ENCODE results near the gene PSMD10. TPM values are rescaled to one million over a fixed set of nuclear protein-coding genes. Genes with fewer than 3 reads are reported as not detected.

Gene PSMD10
- total RNA-seq, 1 donor from 2014 or later, result 99.5 TPM

GRCh38 chrX:108059801-108060200, 31.5 kb downstream of the PSMD10 start:
- H3K9me3 Mint-ChIP-seq, result no peaks in the 10 kb centered on the region
- H3K27ac Mint-ChIP-seq (ENCODE audit: unreplicated experiment), result no peak overlapping the region
- no peaks in the 10 kb centered on the region for H3K36me3 Mint-ChIP-seq (ENCODE audit: low read depth)
- no peak overlapping the region for H3K4me3 Mint-ChIP-seq
- DNase-seq (ENCODE audit: low read depth, low spot score), result no peak
- TF ChIP-seq CTCF (conservative IDR thresholded peaks at IDR 0.05), result no peak
- H3K4me1 Mint-ChIP-seq, result no peaks in the 10 kb centered on the region
- no peaks in the 10 kb centered on the region for H3K27me3 Mint-ChIP-seq (ENCODE audit: low read depth)

GRCh38 chrX:108055546-108055945, 35.8 kb downstream of the PSMD10 start:
- no peak for TF ChIP-seq CTCF (conservative IDR thresholded peaks at IDR 0.05)
- no peak overlapping the region for H3K27ac Mint-ChIP-seq (ENCODE audit: unreplicated experiment)
- H3K9me3 Mint-ChIP-seq, result no peaks in the 10 kb centered on the region
- H3K36me3 Mint-ChIP-seq (ENCODE audit: low read depth), result no peaks in the 10 kb centered on the region
- no peak for DNase-seq (ENCODE audit: low read depth, low spot score)
- no peak overlapping the region for H3K4me3 Mint-ChIP-seq
- peaks cover 3% of the 10 kb centered on the region for H3K27me3 Mint-ChIP-seq (ENCODE audit: low read depth)
- no peaks in the 10 kb centered on the region for H3K4me1 Mint-ChIP-seq

- DNase-seq (ENCODE audit: low read depth, low spot score), result no peak
- TF ChIP-seq CTCF (conservative IDR thresholded peaks at IDR 0.05), result no peak
- no peak overlapping the region for H3K4me3 Mint-ChIP-seq
- peaks cover 3% of the 10 kb centered on the region for H3K27me3 Mint-ChIP-seq (ENCODE audit: low read depth)
- H3K27ac Mint-ChIP-seq (ENCODE audit: unreplicated experiment), result no peak overlapping the region
- no peaks in the 10 kb centered on the region for H3K9me3 Mint-ChIP-seq
- H3K4me1 Mint-ChIP-seq, result no peaks in the 10 kb centered on the region
- H3K36me3 Mint-ChIP-seq (ENCODE audit: low read depth), result no peaks in the 10 kb centered on the region
Observed at GRCh38 chrX:108053218-108053617, 38.1 kb downstream of the PSMD10 start.

GRCh38 chrX:108049649-108050048, 41.7 kb downstream of the PSMD10 start:
- H3K4me3 Mint-ChIP-seq, result no peak overlapping the region
- TF ChIP-seq CTCF (conservative IDR thresholded peaks at IDR 0.05), result no peak

GRCh38 chrX:108044554-108045256, 46.6 kb downstream of the PSMD10 start, which contains the start of gene VSIG1:
Gene VSIG1 (plus strand): TSS chrX:108045065. CDS start chrX:108045131, 66 bp downstream.
- Mint-ChIP-seq H3K27me3 (ENCODE audit: low read depth) (no peaks in the 10 kb centered on the region), H3K36me3 (ENCODE audit: low read depth) (no peaks in the 10 kb centered on the region), H3K4me3 (no peak within 1 kb of the TSS), H3K27ac (ENCODE audit: unreplicated experiment) (no peak within 1 kb of the TSS), H3K9me3 (no peaks in the 10 kb centered on the region), H3K4me1 (no peaks in the 10 kb centered on the region)
- TF ChIP-seq CTCF (conservative IDR thresholded peaks at IDR 0.05), result no peak
- no peak for DNase-seq (ENCODE audit: low read depth, low spot score)

More at GRCh38 chrX:108049649-108050048, 41.7 kb downstream of the PSMD10 start:
- Mint-ChIP-seq H3K27me3 (ENCODE audit: low read depth) (peaks cover 3% of the 10 kb centered on the region), H3K36me3 (ENCODE audit: low read depth) (no peaks in the 10 kb centered on the region), H3K27ac (ENCODE audit: unreplicated experiment) (no peak overlapping the region), H3K4me1 (no peaks in the 10 kb centered on the region), H3K9me3 (no peaks in the 10 kb centered on the region)
- DNase-seq (ENCODE audit: low read depth, low spot score), result no peak
